ENCODE results near the gene ADM.

- TF ChIP-seq, protein P1, sequence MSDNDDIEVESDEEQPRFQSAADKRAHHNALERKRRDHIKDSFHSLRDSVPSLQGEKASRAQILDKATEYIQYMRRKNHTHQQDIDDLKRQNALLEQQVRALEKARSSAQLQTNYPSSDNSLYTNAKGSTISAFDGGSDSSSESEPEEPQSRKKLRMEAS (IDR thresholded peaks at IDR 0.05), result no peak
- TF ChIP-seq, protein P2, sequence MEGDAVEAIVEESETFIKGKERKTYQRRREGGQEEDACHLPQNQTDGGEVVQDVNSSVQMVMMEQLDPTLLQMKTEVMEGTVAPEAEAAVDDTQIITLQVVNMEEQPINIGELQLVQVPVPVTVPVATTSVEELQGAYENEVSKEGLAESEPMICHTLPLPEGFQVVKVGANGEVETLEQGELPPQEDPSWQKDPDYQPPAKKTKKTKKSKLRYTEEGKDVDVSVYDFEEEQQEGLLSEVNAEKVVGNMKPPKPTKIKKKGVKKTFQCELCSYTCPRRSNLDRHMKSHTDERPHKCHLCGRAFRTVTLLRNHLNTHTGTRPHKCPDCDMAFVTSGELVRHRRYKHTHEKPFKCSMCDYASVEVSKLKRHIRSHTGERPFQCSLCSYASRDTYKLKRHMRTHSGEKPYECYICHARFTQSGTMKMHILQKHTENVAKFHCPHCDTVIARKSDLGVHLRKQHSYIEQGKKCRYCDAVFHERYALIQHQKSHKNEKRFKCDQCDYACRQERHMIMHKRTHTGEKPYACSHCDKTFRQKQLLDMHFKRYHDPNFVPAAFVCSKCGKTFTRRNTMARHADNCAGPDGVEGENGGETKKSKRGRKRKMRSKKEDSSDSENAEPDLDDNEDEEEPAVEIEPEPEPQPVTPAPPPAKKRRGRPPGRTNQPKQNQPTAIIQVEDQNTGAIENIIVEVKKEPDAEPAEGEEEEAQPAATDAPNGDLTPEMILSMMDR (IDR thresholded peaks at IDR 0.05), result no peak
- TF ChIP-seq SMC3 (IDR thresholded peaks at IDR 0.05) (no peak), TP53 (CRISPR knock-in tag; IDR thresholded peaks at IDR 0.05) (no peak), CHD4 (IDR thresholded peaks at IDR 0.05; ENCODE audit: borderline replicate concordance) (no peak), JUN (IDR thresholded peaks at IDR 0.05) (no peak), NR3C1 (IDR thresholded peaks at IDR 0.05) (no peak), RCOR1 (IDR thresholded peaks at IDR 0.05; ENCODE audit: low read depth, low read length) (no peak), REST (IDR thresholded peaks at IDR 0.05) (no peak), EHMT2 (IDR thresholded peaks at IDR 0.05; ENCODE audit: low read depth) (no peak), HDAC2 (IDR thresholded peaks at IDR 0.05) (no peak), ZFP36 (IDR thresholded peaks at IDR 0.05; ENCODE audit: borderline replicate concordance, partially characterized antibody) (no peak), PBX3 (IDR thresholded peaks at IDR 0.05) (no peak)
These were observed 12.4 kb downstream of the ADM start for GRCh38 chr11:10317151-10317755.

Measured in A549 (cell line).